ENCODE data around the gene FAM216B.

FAM216B gene

DNA sequence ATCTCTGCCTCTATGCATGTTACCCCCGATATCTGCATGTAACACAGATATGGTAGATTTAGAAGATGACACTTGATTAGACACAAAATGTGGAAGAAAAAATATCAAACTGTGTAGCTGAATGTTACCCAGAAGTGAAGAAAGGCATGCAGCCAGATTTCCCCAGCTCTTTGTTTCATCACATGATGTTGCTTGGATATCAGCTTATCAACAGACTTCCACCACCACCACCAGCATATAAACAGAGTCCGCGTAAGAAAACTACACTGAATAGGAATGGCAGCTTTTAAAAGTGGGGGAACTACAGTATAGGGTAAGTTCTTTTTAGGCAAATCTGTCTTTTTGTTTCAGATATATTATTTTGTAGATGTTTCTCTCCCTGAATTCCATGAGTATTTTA, at the start of gene FAM216B:
TSS of gene FAM216B (plus strand) at position 233 of the 400 bp plus-strand sequence. CDS start 2,484 bp downstream, outside the sequence.
- Histone ChIP-seq H3K36me3 (ENCODE audit: insufficient read depth, low read length) (no peaks in the 10 kb centered on the region), H3K9me3 (ENCODE audit: control insufficient read depth, insufficient read depth, low read length) (no peaks in the 10 kb centered on the region), H3K9ac (ENCODE audit: low read depth, low read length) (no peak within 1 kb of the TSS), H3K4me1 (ENCODE audit: insufficient read depth, low read length) (no peaks in the 10 kb centered on the region)

DNA sequence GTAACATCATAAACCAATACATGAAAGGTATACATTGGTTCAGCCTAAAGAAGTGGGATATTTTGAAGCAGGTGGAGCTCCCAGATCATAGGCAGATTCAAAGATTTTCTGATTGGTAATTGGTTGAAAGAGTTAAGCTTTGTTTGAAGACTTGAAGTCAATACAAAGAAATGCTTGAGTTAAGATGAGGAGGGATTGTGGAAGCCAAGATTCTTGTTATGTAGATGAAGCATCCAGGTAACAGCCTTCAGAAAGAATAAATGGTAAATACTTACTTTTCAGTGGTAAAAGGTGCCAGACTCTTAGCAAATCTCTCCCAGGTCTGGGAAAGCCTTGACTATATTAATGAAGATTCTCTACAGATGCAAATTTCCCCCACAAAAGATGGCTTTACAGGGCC, 49.3 kb upstream of the FAM216B start:
- H3K36me3 ChIP-seq (ENCODE audit: insufficient read depth, low read length), result no peaks in the 10 kb centered on the region
- peaks cover 28% of the 10 kb centered on the region for H3K4me1 ChIP-seq (ENCODE audit: insufficient read depth, low read length)
- no peaks in the 10 kb centered on the region for H3K9me3 ChIP-seq (ENCODE audit: control insufficient read depth, insufficient read depth, low read length)
- no peak overlapping the region for H3K9ac ChIP-seq (ENCODE audit: low read depth, low read length)

DNA sequence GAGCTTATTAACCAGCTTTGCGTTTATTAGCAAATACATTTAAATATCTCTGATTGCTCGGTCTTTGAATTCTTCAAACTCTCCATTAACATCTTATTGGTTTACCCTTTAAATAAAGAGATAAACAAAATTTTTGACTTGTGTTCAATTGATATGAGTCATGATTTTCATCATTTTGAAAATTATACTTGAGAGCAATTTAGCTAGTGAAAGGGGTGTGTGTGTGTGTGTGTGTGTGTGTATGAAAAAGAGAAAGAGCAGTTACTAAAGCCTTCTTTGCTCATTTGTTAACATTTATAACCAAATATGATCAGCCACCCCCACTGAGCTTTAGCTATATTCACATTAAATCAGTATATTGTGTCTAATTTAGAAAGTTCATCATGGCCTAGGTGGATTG, 48.3 kb upstream of the FAM216B start:
- H3K9ac ChIP-seq (ENCODE audit: low read depth, low read length), result no peak overlapping the region
- H3K9me3 ChIP-seq (ENCODE audit: control insufficient read depth, insufficient read depth, low read length), result no peaks in the 10 kb centered on the region
- H3K4me1 ChIP-seq (ENCODE audit: insufficient read depth, low read length), result peaks cover 27% of the 10 kb centered on the region
- H3K36me3 ChIP-seq (ENCODE audit: insufficient read depth, low read length), result no peaks in the 10 kb centered on the region

DNA sequence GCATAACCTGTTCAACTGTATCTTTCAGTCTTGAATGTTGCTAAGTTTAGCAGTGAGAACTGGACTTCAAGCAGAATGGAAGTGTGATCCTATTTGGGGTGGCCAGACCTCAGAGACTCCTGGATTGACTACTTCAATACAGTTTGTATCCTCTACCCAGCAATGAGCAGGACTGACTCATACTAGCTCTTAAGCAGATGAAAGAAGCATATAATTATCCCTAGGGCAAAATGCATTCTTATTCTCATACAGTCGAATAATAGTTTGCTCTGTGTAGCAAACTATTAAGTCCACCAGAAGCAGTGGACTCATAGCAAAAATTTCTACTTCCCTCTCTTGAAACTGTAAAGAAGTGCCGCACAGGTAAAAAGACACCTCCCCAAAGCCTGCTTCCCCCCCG, 46.4 kb upstream of the FAM216B start:
- no peaks in the 10 kb centered on the region for H3K36me3 ChIP-seq (ENCODE audit: insufficient read depth, low read length)
- H3K4me1 ChIP-seq (ENCODE audit: insufficient read depth, low read length), result peaks cover 19% of the 10 kb centered on the region; the same call in 1 of the 2 replicates
- no peak overlapping the region for H3K9ac ChIP-seq (ENCODE audit: low read depth, low read length)
- H3K9me3 ChIP-seq (ENCODE audit: control insufficient read depth, insufficient read depth, low read length), result no peaks in the 10 kb centered on the region

GRCh38 chr13:42740753-42741152, 40.6 kb upstream of the FAM216B start:
- Histone ChIP-seq H3K36me3 (ENCODE audit: insufficient read depth, low read length) (no peaks in the 10 kb centered on the region; the same call in 1 of the 2 replicates), H3K9ac (ENCODE audit: low read depth, low read length) (no peak overlapping the region)

DNA sequence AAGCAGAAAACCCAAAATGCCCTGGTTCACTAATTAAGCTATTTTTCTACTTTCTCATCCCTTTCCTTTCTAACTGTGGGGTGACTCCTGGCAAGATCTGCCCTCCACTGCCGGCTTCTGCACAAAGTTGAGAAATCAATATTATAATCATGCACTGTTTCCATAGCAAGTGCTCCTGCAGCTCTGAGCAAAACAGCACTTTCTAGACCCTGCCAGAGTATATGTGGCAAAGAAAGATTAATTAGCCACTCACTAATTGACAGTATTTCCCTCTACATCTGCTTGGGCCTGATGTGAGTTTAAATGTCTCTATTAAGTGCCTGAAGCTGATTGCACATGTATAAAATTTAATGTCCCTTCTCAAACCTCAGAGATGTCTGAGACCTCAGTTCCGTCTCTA, 39.5 kb upstream of the FAM216B start:
- Histone ChIP-seq H3K36me3 (ENCODE audit: insufficient read depth, low read length) (no peaks in the 10 kb centered on the region; the same call in 1 of the 2 replicates), H3K4me1 (ENCODE audit: insufficient read depth, low read length) (no peaks in the 10 kb centered on the region), H3K9me3 (ENCODE audit: control insufficient read depth, insufficient read depth, low read length) (no peaks in the 10 kb centered on the region), H3K9ac (ENCODE audit: low read depth, low read length) (no peak overlapping the region)

More at GRCh38 chr13:42740753-42741152, 40.6 kb upstream of the FAM216B start:
- Histone ChIP-seq H3K9me3 (ENCODE audit: control insufficient read depth, insufficient read depth, low read length) (no peaks in the 10 kb centered on the region), H3K4me1 (ENCODE audit: insufficient read depth, low read length) (no peaks in the 10 kb centered on the region)

GRCh38 chr13:42745655-42746054, 35.7 kb upstream of the FAM216B start:
- Histone ChIP-seq H3K36me3 (ENCODE audit: insufficient read depth, low read length) (no peaks in the 10 kb centered on the region; the same call in 1 of the 2 replicates), H3K9me3 (ENCODE audit: control insufficient read depth, insufficient read depth, low read length) (no peaks in the 10 kb centered on the region), H3K4me1 (ENCODE audit: insufficient read depth, low read length) (no peaks in the 10 kb centered on the region), H3K9ac (ENCODE audit: low read depth, low read length) (no peak overlapping the region)

DNA sequence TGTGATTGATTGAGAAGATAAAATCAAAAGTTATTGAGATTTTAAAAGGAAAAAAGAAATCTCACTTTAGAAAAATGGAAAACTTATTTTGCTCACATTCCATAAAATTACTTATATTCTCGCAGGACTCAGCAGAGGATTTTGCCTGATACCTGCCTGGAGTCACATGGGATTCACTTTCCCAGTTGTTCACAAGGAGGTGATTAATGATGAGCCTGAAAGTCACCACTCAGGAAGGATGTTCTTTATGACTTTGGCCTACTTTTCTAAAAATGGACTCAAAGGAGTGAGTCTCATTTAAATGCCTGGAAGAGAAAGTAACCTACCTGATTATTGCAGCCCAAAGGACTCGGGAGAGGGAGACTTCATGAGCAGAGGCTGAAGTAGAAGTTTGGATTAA, 34.5 kb upstream of the FAM216B start:
- H3K36me3 ChIP-seq (ENCODE audit: insufficient read depth, low read length), result no peaks in the 10 kb centered on the region; the same call in 1 of the 2 replicates
- H3K9ac ChIP-seq (ENCODE audit: low read depth, low read length), result no peak overlapping the region
- H3K9me3 ChIP-seq (ENCODE audit: control insufficient read depth, insufficient read depth, low read length), result no peaks in the 10 kb centered on the region
- no peaks in the 10 kb centered on the region for H3K4me1 ChIP-seq (ENCODE audit: insufficient read depth, low read length)

- H3K4me1 ChIP-seq (ENCODE audit: insufficient read depth, low read length), result no peaks in the 10 kb centered on the region
- H3K9me3 ChIP-seq (ENCODE audit: control insufficient read depth, insufficient read depth, low read length), result no peaks in the 10 kb centered on the region
- no peak overlapping the region for H3K9ac ChIP-seq (ENCODE audit: low read depth, low read length)
- no peaks in the 10 kb centered on the region; the same call in 1 of the 2 replicates for H3K36me3 ChIP-seq (ENCODE audit: insufficient read depth, low read length)
Measured at GRCh38 chr13:42747399-42747873, 33.9 kb upstream of the FAM216B start.

GRCh38 chr13:42750794-42751193, 30.6 kb upstream of the FAM216B start:
- Histone ChIP-seq H3K36me3 (ENCODE audit: insufficient read depth, low read length) (no peaks in the 10 kb centered on the region), H3K9me3 (ENCODE audit: control insufficient read depth, insufficient read depth, low read length) (no peaks in the 10 kb centered on the region), H3K4me1 (ENCODE audit: insufficient read depth, low read length) (peaks cover 9% of the 10 kb centered on the region), H3K9ac (ENCODE audit: low read depth, low read length) (no peak overlapping the region)

DNA sequence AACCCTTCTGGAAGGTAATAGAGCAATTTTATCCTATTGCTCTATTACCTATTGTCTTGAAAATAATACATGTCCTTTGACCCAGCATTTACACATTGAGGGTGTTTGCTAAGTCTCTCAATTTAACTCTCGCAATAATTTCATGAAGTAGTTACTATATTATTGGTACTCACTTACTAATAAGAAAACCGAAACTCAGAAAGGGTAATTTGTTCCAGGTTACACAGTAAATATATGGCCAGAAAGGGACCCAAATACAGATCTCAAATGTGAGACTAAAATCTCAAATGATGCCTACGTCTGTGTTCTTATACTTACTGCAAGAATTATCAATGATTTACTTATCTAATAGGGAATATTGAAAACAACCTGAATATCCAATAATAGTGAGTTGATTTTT, 29.7 kb upstream of the FAM216B start:
- H3K9me3 ChIP-seq (ENCODE audit: control insufficient read depth, insufficient read depth, low read length), result no peaks in the 10 kb centered on the region
- H3K4me1 ChIP-seq (ENCODE audit: insufficient read depth, low read length), result peaks cover 9% of the 10 kb centered on the region
- H3K36me3 ChIP-seq (ENCODE audit: insufficient read depth, low read length), result no peaks in the 10 kb centered on the region
- no peak overlapping the region for H3K9ac ChIP-seq (ENCODE audit: low read depth, low read length)

GRCh38 chr13:42752731-42753130, 28.7 kb upstream of the FAM216B start:
- Histone ChIP-seq H3K36me3 (ENCODE audit: insufficient read depth, low read length) (no peaks in the 10 kb centered on the region), H3K9me3 (ENCODE audit: control insufficient read depth, insufficient read depth, low read length) (no peaks in the 10 kb centered on the region), H3K9ac (ENCODE audit: low read depth, low read length) (no peak overlapping the region), H3K4me1 (ENCODE audit: insufficient read depth, low read length) (peaks cover 9% of the 10 kb centered on the region)

GRCh38 chr13:42753697-42754096, 27.7 kb upstream of the FAM216B start:
- peaks cover 9% of the 10 kb centered on the region for H3K4me1 ChIP-seq (ENCODE audit: insufficient read depth, low read length)
- no peak overlapping the region for H3K9ac ChIP-seq (ENCODE audit: low read depth, low read length)
- no peaks in the 10 kb centered on the region for H3K9me3 ChIP-seq (ENCODE audit: control insufficient read depth, insufficient read depth, low read length)
- no peaks in the 10 kb centered on the region for H3K36me3 ChIP-seq (ENCODE audit: insufficient read depth, low read length)

- peaks cover 9% of the 10 kb centered on the region for H3K4me1 ChIP-seq (ENCODE audit: insufficient read depth, low read length)
- no peaks in the 10 kb centered on the region for H3K36me3 ChIP-seq (ENCODE audit: insufficient read depth, low read length)
- no peak overlapping the region for H3K9ac ChIP-seq (ENCODE audit: low read depth, low read length)
- H3K9me3 ChIP-seq (ENCODE audit: control insufficient read depth, insufficient read depth, low read length), result no peaks in the 10 kb centered on the region
Measured at GRCh38 chr13:42754801-42755510, 26.4 kb upstream of the FAM216B start.

DNA sequence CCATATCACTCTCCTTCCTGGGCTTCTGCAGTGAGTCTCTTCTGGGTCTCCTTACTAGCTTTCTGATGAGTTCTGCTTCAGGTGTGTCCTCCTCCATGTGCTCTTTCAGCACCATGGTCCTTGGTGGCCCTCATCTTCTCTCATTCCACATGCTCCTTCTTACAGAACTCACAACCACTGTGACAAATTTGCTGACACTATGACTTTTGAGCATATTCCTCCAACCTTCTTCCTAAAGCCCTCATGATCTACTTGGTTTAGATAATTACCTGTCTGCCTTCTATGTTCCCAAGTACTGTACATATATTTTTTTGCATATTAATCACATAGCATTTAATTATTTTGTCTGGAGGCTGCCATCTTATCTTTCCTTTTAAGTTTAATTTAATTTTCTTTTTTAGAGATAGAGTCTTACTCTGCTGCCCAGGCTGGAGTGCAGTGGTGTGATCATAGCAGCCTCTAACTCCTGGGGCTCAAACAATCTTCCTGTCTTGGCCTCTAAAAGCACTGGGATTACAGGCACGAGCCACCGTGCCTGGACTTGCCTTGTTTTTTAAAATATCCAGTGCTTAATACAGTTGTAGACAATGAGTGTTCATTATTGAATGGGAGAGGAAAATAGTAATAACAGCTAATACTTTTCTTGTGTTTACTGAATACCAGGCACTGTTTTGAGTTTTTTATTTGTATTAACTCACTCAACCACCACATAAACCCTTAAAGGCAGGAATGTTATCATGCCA, 23.5 kb upstream of the FAM216B start:
- no peaks in the 10 kb centered on the region for H3K36me3 ChIP-seq (ENCODE audit: insufficient read depth, low read length)
- peaks cover 8% of the 10 kb centered on the region for H3K4me1 ChIP-seq (ENCODE audit: insufficient read depth, low read length)
- H3K9ac ChIP-seq (ENCODE audit: low read depth, low read length), result no peak overlapping the region
- no peaks in the 10 kb centered on the region for H3K9me3 ChIP-seq (ENCODE audit: control insufficient read depth, insufficient read depth, low read length)
